HepG2 (cell line): ENCODE data around the gene CDK17. TPM values are rescaled to one million over a fixed set of nuclear protein-coding genes. Genes with fewer than 3 reads are reported as not detected.

Experiments
- ATAC-seq: fragments of 200-7000 bp; cut with Tn5 transposase; 3 replicates; pipeline ENCODE4 v1.9.1; 2020; ENCODE audit warnings: mild to moderate bottlenecking, moderate library complexity
- BruUV-seq: library from RNA; stranded (reverse); fragments of 400-500 nt; replicated peaks from 2 replicates; lab custom pipeline; 2021; lab: Mats Ljungman, UMichigan
- CTCF ChIA-PET: fragments of 300-600 bp; formaldehyde crosslinking; extraction: SDS; loops from one replicate; lab custom pipeline; 2021; ENCODE audit warnings: low total read pairs, inconsistent platforms, low intra/inter-chr PET ratio; lab: Yijun Ruan, JAX
- POLR2A ChIA-PET: fragments of 350-600 bp; sonication (Branson Sonifier 250); formaldehyde crosslinking; loops from one replicate; lab custom pipeline; 2020; ENCODE audit warnings: antibody characterized with exemption, inconsistent platforms; lab: Yijun Ruan, JAX
- DNase-seq: peaks from one replicate; pipeline ENCODE4 v3.0.0-alpha.2; 2015; ENCODE audit warnings: low spot score
- FAIRE-seq: peaks from 3 replicates; lab custom pipeline; 2011; peaks lifted over from hg19 to GRCh38; lab: Jason Lieb, UNC
- H2AFZ ChIP-seq: one replicate; pipeline ENCODE4 v1.6.1; 2011; ENCODE audit warnings: low read length, inconsistent platforms
- H3K27ac ChIP-seq: fragments of 300-600 bp; 3 replicates; pipeline ENCODE4 v1.8.0; 2011; ENCODE audit warnings: mixed run types, mild to moderate bottlenecking, mixed read lengths, low read length, inconsistent platforms; ENCODE audit not compliant: insufficient read depth; ENCODE audit errors: extremely low read length
- H3K27me3 ChIP-seq, 2 experiments: fragments of 200-600 bp in 1 of 2; 2 replicates in 1 of 2; 3 replicates in 1 of 2; pipeline versions ENCODE4 v1.6.0 to v1.8.0; 2011; ENCODE audit warnings: low read length in 2 of 2, mild to moderate bottlenecking in 2 of 2, moderate library complexity in 2 of 2, inconsistent platforms in 1 of 2; ENCODE audit not compliant: insufficient read depth in 2 of 2, control insufficient read depth in 1 of 2
- H3K36me3 ChIP-seq, 2 experiments: fragments of 200-600 bp in 1 of 2; replicated peaks in 1 of 2; 2 replicates in 1 of 2; 3 replicates in 1 of 2; pipeline versions ENCODE4 v1.5.1 to v1.8.0; 2011; ENCODE audit warnings: low read length in 2 of 2, inconsistent platforms in 1 of 2; ENCODE audit not compliant: insufficient read depth in 2 of 2, control insufficient read depth in 1 of 2
- H3K4me1 ChIP-seq: 2 replicates; pipeline ENCODE4 v1.5.1; 2012; ENCODE audit warnings: low read length, inconsistent platforms; ENCODE audit not compliant: insufficient read depth
- H3K4me2 ChIP-seq: 2 replicates; pipeline ENCODE4 v1.6.0; 2011; ENCODE audit warnings: low read depth, low read length, inconsistent platforms
- H3K4me3 ChIP-seq, 3 experiments: fragments of 200-600 bp in 1 of 3; sonication (generic), shearing (Covaris generic) in 1 of 3; replicated peaks in 1 of 3; 2 replicates each; pipeline ENCODE4 v1.5.1; 2011 to 2016; ENCODE audit warnings: low read length in 3 of 3, inconsistent platforms in 2 of 3, low read depth in 2 of 3, mild to moderate bottlenecking in 2 of 3, control low read depth in 1 of 3, mixed read lengths in 1 of 3; ENCODE audit not compliant: insufficient read depth in 1 of 3
- H3K79me2 ChIP-seq: one replicate; pipeline ENCODE4 v1.6.1; 2011; ENCODE audit warnings: low read length, inconsistent platforms; ENCODE audit not compliant: insufficient read depth
- H3K9ac ChIP-seq: 2 replicates; pipeline ENCODE4 v1.6.0; 2011; ENCODE audit warnings: mild to moderate bottlenecking, low read depth, low read length, inconsistent platforms; ENCODE audit not compliant: insufficient read depth
- H3K9me3 ChIP-seq: 2 replicates; pipeline ENCODE4 v1.5.1; 2012; ENCODE audit warnings: mild to moderate bottlenecking, low read length
- H4K20me1 ChIP-seq: 2 replicates; pipeline ENCODE4 v1.6.0; 2011; ENCODE audit warnings: inconsistent platforms, mild to moderate bottlenecking, low read length, moderate library complexity; ENCODE audit not compliant: insufficient read depth
- HINFP ChIP-seq: sonication (generic); formaldehyde crosslinking; IDR thresholded peaks from 2 replicates; pipeline ENCODE4 v1.4.0; 2020; ENCODE audit warnings: low read depth, mild to moderate bottlenecking, missing genetic modification reagents
- SATB2 ChIP-seq: sonication (generic); formaldehyde crosslinking; IDR thresholded peaks from 2 replicates; pipeline ENCODE4 v1.5.0; 2020; ENCODE audit warnings: missing genetic modification reagents
- SMC3 ChIP-seq: IDR thresholded peaks from 2 replicates; pipeline ENCODE4 v1.6.1; 2011; ENCODE audit warnings: low read length, improper control_type of control experiment
- ZNF276 ChIP-seq: sonication (generic); formaldehyde crosslinking; IDR thresholded peaks from 2 replicates; pipeline ENCODE4 v1.4.0; 2020; ENCODE audit warnings: mild to moderate bottlenecking, low read depth, missing genetic modification reagents
- ZNF605 ChIP-seq: sonication (generic); formaldehyde crosslinking; IDR thresholded peaks from 2 replicates; pipeline ENCODE4 v1.8.0; 2022; ENCODE audit warnings: mild to moderate bottlenecking, missing genetic modification reagents
- WGBS: methylation state at CpG from one replicate; pipeline ENCODE4 v1.1.6; 2017; ENCODE audit warnings: low lambda C conversion rate; 5-methylcytosine and 5-hydroxymethylcytosine counted together
- in situ Hi-C: cut with HindIII; loops from 2 replicates; pipeline ENCODE4 v1.10.0; 2017; ENCODE audit warnings: low pct_unique_long_range_greater_than_20kb; ENCODE audit not compliant: extremely low pct_ligation_motif_present
- intact Hi-C: fragments of 100-400 bp; cut with micrococcal nuclease; formaldehyde crosslinking; loops from one replicate; pipeline ENCODE4 v1.10.0; 2022; ENCODE audit not compliant: unreplicated experiment
- polyA plus RNA-seq, 8 experiments: library from polyadenylated mRNA; depleted of rRNA in 3 of 8; stranded (reverse) in 7 of 8; unstranded in 1 of 8; fragments of >200 nt; fragmentation: Illumina TruSeq in 4 of 8; extraction: Trizol in 4 of 8; gene quantifications; 2 replicates each; pipeline versions ENCODE4 v1.2.1 to v1.2.3, GENCODE V29; 2011 to 2016; ENCODE audit warnings: low read depth in 4 of 8, missing spikeins in 1 of 8, mixed read lengths in 1 of 8; ENCODE audit not compliant: insufficient read depth in 1 of 8
- total RNA-seq, 5 experiments: library from RNA; depleted of rRNA; stranded (reverse); fragments of >200 nt; fragmentation: Illumina TruSeq; extraction: Trizol; gene quantifications; 2 replicates each; pipeline ENCODE4 v1.2.3, GENCODE V29; 2016; ENCODE audit warnings: low read depth in 1 of 5
- TF ChIP-seq, protein P1 (sequence below): fragments of 450-650 bp; IDR thresholded peaks from 2 replicates; pipeline ENCODE4 v1.6.1; 2017; ENCODE audit warnings: mild to moderate bottlenecking

Gene CDK17
- total and polyA plus RNA-seq, 2 of the 13 experiments (the other 11 are each of a cell fraction or from before 2014, with no cell fraction given) = 9.9 to 22.3 TPM

DNA sequence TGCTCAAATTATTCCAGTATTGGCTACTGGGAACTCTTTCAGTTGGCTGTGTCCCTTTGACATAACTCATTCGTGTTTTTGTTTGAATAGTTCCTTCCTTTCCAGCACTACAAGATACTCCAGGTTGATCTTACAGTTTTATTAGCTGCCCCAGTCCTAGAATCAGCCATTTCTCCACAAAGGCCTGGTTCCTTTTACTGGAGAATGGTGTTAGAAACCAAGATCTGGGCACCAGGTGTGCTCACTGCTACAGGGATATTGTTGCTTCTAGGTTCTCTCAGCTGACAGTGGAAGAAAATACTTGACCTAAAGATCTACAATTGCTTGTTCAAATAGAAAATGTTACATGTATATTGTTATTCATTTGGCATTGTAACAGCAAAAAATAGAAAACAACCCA lies 21.9 kb downstream of the CDK17 start:
- POLR2A ChIA-PET = no interaction called here

More for the DNA sequence above, 21.9 kb downstream of the CDK17 start:
- H3K36me3 ChIP-seq = no peaks in the 10 kb centered on the region
- H3K79me2 ChIP-seq = peaks cover 91% of the 10 kb centered on the region
- no peak overlapping the region for H3K27ac ChIP-seq
- no peak for DNase-seq
- H3K9ac ChIP-seq = no peak overlapping the region
- CTCF ChIA-PET = no interaction called here
- no peak for FAIRE-seq
- no peaks in the 10 kb centered on the region for H3K27me3 ChIP-seq
- 86% methylated on average over 1 of the region's 1 CpG for WGBS
- no TSS peak for BruUV-seq
- 0 out of 2 replicates have a peak, but pooled peaks cover 6% of the 10 kb centered on the region for H3K4me1 ChIP-seq
- no peak overlapping the region for H2AFZ ChIP-seq
- H3K9me3 ChIP-seq = peaks cover 10% of the 10 kb centered on the region; the same call in 1 of the 2 replicates
- H3K4me3 ChIP-seq = no peak overlapping the region
- H4K20me1 ChIP-seq = 0 out of 2 replicates have a peak, but pooled peaks cover 3% of the 10 kb centered on the region
- TF ChIP-seq SATB2 (no peak), HINFP (no peak), SMC3 (no peak), ZNF605 (CRISPR knock-in tag) (peak; percentile 89; the same call in 1 of the 2 replicates), ZNF276 (CRISPR knock-in tag) (no peak)
- TF ChIP-seq, protein P1, sequence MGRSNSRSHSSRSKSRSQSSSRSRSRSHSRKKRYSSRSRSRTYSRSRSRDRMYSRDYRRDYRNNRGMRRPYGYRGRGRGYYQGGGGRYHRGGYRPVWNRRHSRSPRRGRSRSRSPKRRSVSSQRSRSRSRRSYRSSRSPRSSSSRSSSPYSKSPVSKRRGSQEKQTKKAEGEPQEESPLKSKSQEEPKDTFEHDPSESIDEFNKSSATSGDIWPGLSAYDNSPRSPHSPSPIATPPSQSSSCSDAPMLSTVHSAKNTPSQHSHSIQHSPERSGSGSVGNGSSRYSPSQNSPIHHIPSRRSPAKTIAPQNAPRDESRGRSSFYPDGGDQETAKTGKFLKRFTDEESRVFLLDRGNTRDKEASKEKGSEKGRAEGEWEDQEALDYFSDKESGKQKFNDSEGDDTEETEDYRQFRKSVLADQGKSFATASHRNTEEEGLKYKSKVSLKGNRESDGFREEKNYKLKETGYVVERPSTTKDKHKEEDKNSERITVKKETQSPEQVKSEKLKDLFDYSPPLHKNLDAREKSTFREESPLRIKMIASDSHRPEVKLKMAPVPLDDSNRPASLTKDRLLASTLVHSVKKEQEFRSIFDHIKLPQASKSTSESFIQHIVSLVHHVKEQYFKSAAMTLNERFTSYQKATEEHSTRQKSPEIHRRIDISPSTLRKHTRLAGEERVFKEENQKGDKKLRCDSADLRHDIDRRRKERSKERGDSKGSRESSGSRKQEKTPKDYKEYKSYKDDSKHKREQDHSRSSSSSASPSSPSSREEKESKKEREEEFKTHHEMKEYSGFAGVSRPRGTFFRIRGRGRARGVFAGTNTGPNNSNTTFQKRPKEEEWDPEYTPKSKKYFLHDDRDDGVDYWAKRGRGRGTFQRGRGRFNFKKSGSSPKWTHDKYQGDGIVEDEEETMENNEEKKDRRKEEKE = no peak
- intact Hi-C loops = no loop called here
- no peak overlapping the region for H3K4me2 ChIP-seq
- ATAC-seq = no peak
- in situ Hi-C loops = no loop called here
